ENCODE measurements around the gene CELA3A.
A peak's percentile ranks its signal among the peaks of the same experiment; 100 is the strongest.

Gene CELA3A

DNA sequence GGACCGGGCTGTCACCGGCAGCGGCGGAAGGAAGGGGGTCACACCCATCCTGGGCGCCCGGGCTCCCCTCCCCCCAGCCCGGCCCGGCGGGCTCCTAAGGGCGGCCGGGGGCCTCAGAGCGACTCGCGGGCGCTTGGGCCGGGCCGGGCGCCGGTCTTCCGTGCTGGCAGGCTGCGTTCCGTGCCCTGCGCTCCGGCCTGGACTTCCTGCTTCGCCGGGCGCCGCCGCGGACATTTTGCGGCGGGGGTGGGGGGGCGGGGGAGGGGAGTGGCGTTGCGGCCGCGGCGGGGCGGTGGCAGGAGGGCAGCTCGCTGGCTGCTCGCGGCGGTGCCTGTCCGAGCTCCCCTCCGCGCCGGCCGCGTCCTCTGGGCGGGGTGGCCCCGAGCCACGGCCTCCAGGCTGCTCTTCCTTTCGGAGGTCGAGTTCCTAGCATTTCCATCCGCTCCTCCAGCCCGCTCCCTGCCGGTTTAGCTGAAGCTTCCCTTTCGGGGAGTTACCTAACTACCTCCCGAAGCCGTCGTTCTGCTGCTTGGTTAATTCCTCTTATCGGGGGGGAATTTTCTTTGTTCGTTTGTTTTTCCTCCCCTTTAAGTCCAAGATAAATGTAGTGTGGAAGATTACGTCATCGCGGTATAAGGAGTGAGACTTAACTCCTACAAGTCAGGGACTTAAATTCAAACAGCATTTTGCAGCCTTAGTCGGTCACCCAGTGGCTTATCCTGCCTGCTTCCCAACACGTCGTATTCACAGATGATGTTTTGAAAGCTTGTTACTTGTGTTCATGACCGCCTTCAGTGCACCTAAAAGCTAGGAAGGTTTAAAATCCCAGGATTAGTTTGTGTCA, 51.8 kb downstream of the CELA3A start (continued):
- peak; percentile 72 for TF ChIP-seq ZBTB21 (tag by site-specific recombination; IDR thresholded peaks at IDR 0.05)
- 0 out of 2 replicates have a peak, but pooled peaks have one; percentile 28 for TF ChIP-seq BCL11B (tag by site-specific recombination; IDR thresholded peaks at IDR 0.05; ENCODE audit: low read depth)
- TF ChIP-seq ZBTB48 (tag by site-specific recombination; IDR thresholded peaks at IDR 0.05) = peak; percentile 83
- peak; percentile 81 for TF ChIP-seq SP7 (tag by site-specific recombination; IDR thresholded peaks at IDR 0.05)
- TF ChIP-seq WT1 (tag by site-specific recombination; IDR thresholded peaks at IDR 0.05) = peak; percentile 92
- TF ChIP-seq ZNF677 (tag by site-specific recombination; IDR thresholded peaks at IDR 0.05) = no peak
- TF ChIP-seq ZNF837 (tag by site-specific recombination; IDR thresholded peaks at IDR 0.05) = no peak
- TF ChIP-seq ZNF211 (tag by site-specific recombination; IDR thresholded peaks at IDR 0.05; ENCODE audit: low read depth) = no peak
- TF ChIP-seq ZNF624 (tag by site-specific recombination; IDR thresholded peaks at IDR 0.05) = no peak
- no peak for TF ChIP-seq ZNF223 (tag by site-specific recombination; IDR thresholded peaks at IDR 0.05)
- TF ChIP-seq FEZF1 (tag by site-specific recombination; IDR thresholded peaks at IDR 0.05) = no peak
- peak; percentile 73; the same call in 1 of the 2 replicates for TF ChIP-seq ZFP37 (tag by site-specific recombination; IDR thresholded peaks at IDR 0.05)
- peak; percentile 38; the same call in 1 of the 2 replicates for TF ChIP-seq ZNF561 (tag by site-specific recombination; IDR thresholded peaks at IDR 0.05; ENCODE audit: borderline replicate concordance)
- no peak for TF ChIP-seq ZNF202 (tag by site-specific recombination; IDR thresholded peaks at IDR 0.05; ENCODE audit: borderline replicate concordance)
- TF ChIP-seq, protein P1, sequence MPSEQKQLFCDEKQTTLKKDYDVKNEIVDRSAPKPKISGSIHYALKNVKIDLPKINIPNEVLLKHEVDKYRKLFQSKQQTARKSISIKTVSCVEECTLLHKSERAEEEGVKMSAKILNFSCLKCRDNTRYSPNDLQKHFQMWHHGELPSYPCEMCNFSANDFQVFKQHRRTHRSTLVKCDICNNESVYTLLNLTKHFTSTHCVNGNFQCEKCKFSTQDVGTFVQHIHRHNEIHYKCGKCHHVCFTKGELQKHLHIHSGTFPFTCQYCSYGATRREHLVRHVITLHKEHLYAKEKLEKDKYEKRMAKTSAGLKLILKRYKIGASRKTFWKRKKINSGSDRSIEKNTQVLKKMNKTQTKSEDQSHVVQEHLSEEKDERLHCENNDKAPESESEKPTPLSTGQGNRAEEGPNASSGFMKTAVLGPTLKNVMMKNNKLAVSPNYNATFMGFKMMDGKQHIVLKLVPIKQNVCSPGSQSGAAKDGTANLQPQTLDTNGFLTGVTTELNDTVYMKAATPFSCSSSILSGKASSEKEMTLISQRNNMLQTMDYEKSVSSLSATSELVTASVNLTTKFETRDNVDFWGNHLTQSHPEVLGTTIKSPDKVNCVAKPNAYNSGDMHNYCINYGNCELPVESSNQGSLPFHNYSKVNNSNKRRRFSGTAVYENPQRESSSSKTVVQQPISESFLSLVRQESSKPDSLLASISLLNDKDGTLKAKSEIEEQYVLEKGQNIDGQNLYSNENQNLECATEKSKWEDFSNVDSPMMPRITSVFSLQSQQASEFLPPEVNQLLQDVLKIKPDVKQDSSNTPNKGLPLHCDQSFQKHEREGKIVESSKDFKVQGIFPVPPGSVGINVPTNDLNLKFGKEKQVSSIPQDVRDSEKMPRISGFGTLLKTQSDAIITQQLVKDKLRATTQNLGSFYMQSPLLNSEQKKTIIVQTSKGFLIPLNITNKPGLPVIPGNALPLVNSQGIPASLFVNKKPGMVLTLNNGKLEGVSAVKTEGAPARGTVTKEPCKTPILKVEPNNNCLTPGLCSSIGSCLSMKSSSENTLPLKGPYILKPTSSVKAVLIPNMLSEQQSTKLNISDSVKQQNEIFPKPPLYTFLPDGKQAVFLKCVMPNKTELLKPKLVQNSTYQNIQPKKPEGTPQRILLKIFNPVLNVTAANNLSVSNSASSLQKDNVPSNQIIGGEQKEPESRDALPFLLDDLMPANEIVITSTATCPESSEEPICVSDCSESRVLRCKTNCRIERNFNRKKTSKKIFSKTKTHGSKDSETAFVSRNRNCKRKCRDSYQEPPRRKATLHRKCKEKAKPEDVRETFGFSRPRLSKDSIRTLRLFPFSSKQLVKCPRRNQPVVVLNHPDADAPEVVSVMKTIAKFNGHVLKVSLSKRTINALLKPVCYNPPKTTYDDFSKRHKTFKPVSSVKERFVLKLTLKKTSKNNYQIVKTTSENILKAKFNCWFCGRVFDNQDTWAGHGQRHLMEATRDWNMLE (tag by site-specific recombination; conservative IDR thresholded peaks at IDR 0.05; ENCODE audit: low read depth) = no peak
- TF ChIP-seq ZNF248 (tag by site-specific recombination; IDR thresholded peaks at IDR 0.05) = no peak
- peak; percentile 61 for TF ChIP-seq ZBTB17 (tag by site-specific recombination; IDR thresholded peaks at IDR 0.05)
- TF ChIP-seq, protein P2, sequence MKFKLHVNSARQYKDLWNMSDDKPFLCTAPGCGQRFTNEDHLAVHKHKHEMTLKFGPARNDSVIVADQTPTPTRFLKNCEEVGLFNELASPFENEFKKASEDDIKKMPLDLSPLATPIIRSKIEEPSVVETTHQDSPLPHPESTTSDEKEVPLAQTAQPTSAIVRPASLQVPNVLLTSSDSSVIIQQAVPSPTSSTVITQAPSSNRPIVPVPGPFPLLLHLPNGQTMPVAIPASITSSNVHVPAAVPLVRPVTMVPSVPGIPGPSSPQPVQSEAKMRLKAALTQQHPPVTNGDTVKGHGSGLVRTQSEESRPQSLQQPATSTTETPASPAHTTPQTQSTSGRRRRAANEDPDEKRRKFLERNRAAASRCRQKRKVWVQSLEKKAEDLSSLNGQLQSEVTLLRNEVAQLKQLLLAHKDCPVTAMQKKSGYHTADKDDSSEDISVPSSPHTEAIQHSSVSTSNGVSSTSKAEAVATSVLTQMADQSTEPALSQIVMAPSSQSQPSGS (tag by site-specific recombination; IDR thresholded peaks at IDR 0.05; ENCODE audit: low read depth) = peak; percentile 99
- no peak for TF ChIP-seq ZSCAN30 (tag by site-specific recombination; IDR thresholded peaks at IDR 0.05)
- no peak for TF ChIP-seq GLI2 (tag by site-specific recombination; IDR thresholded peaks at IDR 0.05; ENCODE audit: borderline replicate concordance, low read depth)
- no peak for TF ChIP-seq HOXD13 (CRISPR knock-in tag; IDR thresholded peaks at IDR 0.05; ENCODE audit: borderline replicate concordance)
- no peak for TF ChIP-seq ZNF157 (tag by site-specific recombination; IDR thresholded peaks at IDR 0.05)
- no peak; the same call in 1 of the 2 replicates for TF ChIP-seq SCRT1 (tag by site-specific recombination; IDR thresholded peaks at IDR 0.05; ENCODE audit: borderline replicate concordance)
- no peak for TF ChIP-seq ZSCAN23 (tag by site-specific recombination; IDR thresholded peaks at IDR 0.05)
- TF ChIP-seq KLF10 (tag by site-specific recombination; IDR thresholded peaks at IDR 0.05) = peak; percentile 26; the same call in 1 of the 2 replicates
- peak; percentile 44; the same call in 1 of the 2 replicates for TF ChIP-seq ZFHX2 (tag by site-specific recombination; conservative IDR thresholded peaks at IDR 0.05)
- TF ChIP-seq, protein P3, sequence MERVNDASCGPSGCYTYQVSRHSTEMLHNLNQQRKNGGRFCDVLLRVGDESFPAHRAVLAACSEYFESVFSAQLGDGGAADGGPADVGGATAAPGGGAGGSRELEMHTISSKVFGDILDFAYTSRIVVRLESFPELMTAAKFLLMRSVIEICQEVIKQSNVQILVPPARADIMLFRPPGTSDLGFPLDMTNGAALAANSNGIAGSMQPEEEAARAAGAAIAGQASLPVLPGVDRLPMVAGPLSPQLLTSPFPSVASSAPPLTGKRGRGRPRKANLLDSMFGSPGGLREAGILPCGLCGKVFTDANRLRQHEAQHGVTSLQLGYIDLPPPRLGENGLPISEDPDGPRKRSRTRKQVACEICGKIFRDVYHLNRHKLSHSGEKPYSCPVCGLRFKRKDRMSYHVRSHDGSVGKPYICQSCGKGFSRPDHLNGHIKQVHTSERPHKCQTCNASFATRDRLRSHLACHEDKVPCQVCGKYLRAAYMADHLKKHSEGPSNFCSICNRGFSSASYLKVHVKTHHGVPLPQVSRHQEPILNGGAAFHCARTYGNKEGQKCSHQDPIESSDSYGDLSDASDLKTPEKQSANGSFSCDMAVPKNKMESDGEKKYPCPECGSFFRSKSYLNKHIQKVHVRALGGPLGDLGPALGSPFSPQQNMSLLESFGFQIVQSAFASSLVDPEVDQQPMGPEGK (tag by site-specific recombination; IDR thresholded peaks at IDR 0.05) = peak; percentile 88
- TF ChIP-seq, protein P4, sequence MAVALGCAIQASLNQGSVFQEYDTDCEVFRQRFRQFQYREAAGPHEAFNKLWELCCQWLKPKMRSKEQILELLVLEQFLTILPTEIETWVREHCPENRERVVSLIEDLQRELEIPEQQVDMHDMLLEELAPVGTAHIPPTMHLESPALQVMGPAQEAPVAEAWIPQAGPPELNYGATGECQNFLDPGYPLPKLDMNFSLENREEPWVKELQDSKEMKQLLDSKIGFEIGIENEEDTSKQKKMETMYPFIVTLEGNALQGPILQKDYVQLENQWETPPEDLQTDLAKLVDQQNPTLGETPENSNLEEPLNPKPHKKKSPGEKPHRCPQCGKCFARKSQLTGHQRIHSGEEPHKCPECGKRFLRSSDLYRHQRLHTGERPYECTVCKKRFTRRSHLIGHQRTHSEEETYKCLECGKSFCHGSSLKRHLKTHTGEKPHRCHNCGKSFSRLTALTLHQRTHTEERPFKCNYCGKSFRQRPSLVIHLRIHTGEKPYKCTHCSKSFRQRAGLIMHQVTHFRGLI (tag by site-specific recombination; IDR thresholded peaks at IDR 0.05) = 0 out of 2 replicates have a peak, but pooled peaks have one; percentile 28
- TF ChIP-seq ZNF354C (tag by site-specific recombination; IDR thresholded peaks at IDR 0.05; ENCODE audit: borderline replicate concordance, low read depth) = no peak

All from HEK293 (cell line).